Lung (tissue), 12 donors: ENCODE measurements around the gene APLP1. TPM values are rescaled to one million over a fixed set of nuclear protein-coding genes. Genes with fewer than 3 reads are reported as not detected.

Experiments
- ATAC-seq: fragments of 200-7000 bp; cut with Tn5 transposase; one replicate; pipeline ENCODE4 v1.9.1; 2020; ENCODE audit warnings: moderate number of reproducible peaks; ENCODE audit not compliant: insufficient read depth, low FRiP score
- DNase-seq, 3 donors: peaks; one replicate each; pipeline ENCODE4 v3.0.0-alpha.2; 2013 to 2017
- H3K27ac ChIP-seq, 2 donors: one replicate each; pipeline ENCODE4 v1.5.1; 2013; ENCODE audit warnings: mild to moderate bottlenecking in 2 of 2, moderate library complexity in 2 of 2, control low read depth in 1 of 2, inconsistent platforms in 1 of 2, low read depth in 1 of 2, low read length in 1 of 2
- H3K27me3 ChIP-seq, 3 donors: one replicate each; pipeline ENCODE4 v1.5.1; 2013; ENCODE audit warnings: low read length in 2 of 3; ENCODE audit not compliant: control insufficient read depth in 3 of 3, insufficient read depth in 3 of 3
- H3K36me3 ChIP-seq, 4 donors: one replicate each; pipeline ENCODE4 v1.5.1; 2013; ENCODE audit warnings: low read length in 4 of 4, mild to moderate bottlenecking in 1 of 4, moderate library complexity in 1 of 4; ENCODE audit not compliant: control insufficient read depth in 4 of 4, insufficient read depth in 4 of 4
- H3K4me1 ChIP-seq, 5 donors: one replicate each; pipeline ENCODE4 v1.5.1; 2013; ENCODE audit warnings: low read length in 5 of 5, mild to moderate bottlenecking in 2 of 5, moderate library complexity in 1 of 5; ENCODE audit not compliant: control insufficient read depth in 5 of 5, insufficient read depth in 5 of 5
- H3K4me3 ChIP-seq: one replicate; pipeline ENCODE4 v1.5.1; 2013; ENCODE audit warnings: mild to moderate bottlenecking, control low read depth, moderate library complexity
- H3K9ac ChIP-seq, 2 donors: one replicate each; pipeline ENCODE4 v1.5.1; 2013; ENCODE audit warnings: low read length in 2 of 2, control low read depth in 1 of 2; ENCODE audit not compliant: insufficient read depth in 1 of 2
- H3K9me3 ChIP-seq, 4 donors: one replicate each; pipeline ENCODE4 v1.5.1; 2013; ENCODE audit warnings: low read length in 3 of 4, mild to moderate bottlenecking in 1 of 4, moderate library complexity in 1 of 4; ENCODE audit not compliant: control insufficient read depth in 4 of 4, insufficient read depth in 3 of 4
- WGBS, 2 donors: extraction: QIAGEN DNeasy Blood & Tissue Kit; methylation state at CpG; one replicate each; pipeline ENCODE4 v1.1.7; 2013; 5-methylcytosine and 5-hydroxymethylcytosine counted together
- polyA plus RNA-seq, 2 donors: library from polyadenylated mRNA; stranded (reverse); fragments of 200-250 nt; gene quantifications; one replicate each; pipeline ENCODE4 v1.2.1, GENCODE V29; 2013
- total RNA-seq, 2 donors: library from RNA; depleted of rRNA in 1 of 2; stranded (reverse); fragments of >200 nt in 1 of 2; gene quantifications; one replicate each; pipeline ENCODE4 v1.2.1, GENCODE V29; 2014 to 2021
- TF ChIP-seq, protein P1 (sequence below): IDR thresholded peaks from 2 replicates; pipeline ENCODE4 v1.5.1; 2012; ENCODE audit warnings: mild to moderate bottlenecking; ENCODE audit errors: control extremely low read depth, extremely low read depth
- donor health status: control.
- donor health status: control.
- donor health status: Bipolar disorder and iron deficiency.
- donor health status: healthy.
- donor health status: DM: yes; HTN: yes; CAD: no.

The APLP1 gene
- total and polyA plus RNA-seq, 4 donors = 0.94 to 6.5 (median 2.0) TPM

DNA sequence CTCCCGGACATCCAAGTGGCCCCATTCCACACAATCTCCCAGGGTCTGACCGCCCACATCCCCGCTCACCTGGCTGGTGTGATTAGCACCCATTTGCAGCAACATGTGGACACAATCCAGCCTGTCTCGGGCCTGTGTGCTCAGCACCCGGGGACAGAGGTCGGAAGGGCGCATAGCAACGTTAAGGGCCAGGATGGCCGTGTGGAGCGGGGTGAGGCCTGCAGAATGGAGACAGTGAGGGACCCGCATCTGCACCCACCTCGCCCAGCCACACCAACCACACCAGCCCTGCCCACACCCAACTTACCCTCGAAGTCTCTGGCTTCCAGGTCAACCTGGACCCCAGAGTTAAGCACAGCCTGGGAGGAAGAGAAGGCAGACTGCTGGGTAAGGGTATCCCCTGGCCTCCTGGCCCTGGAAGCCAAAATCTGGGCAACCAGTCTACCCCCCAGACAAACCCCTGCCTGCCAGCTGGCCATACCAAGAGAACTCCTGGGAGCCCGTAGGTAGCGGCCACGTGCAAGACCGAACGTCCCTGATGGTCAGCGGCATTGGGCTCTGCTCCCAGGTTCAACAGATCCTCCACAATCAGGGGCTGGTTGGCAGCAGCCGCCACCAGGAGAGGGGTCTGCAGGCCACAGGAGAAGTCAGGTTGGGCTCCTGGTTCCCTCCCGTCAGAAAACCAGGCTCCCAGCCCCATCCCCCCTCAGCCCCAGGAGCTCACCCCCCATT lies 27.7 kb downstream of the APLP1 start:
- TF ChIP-seq, protein P1, sequence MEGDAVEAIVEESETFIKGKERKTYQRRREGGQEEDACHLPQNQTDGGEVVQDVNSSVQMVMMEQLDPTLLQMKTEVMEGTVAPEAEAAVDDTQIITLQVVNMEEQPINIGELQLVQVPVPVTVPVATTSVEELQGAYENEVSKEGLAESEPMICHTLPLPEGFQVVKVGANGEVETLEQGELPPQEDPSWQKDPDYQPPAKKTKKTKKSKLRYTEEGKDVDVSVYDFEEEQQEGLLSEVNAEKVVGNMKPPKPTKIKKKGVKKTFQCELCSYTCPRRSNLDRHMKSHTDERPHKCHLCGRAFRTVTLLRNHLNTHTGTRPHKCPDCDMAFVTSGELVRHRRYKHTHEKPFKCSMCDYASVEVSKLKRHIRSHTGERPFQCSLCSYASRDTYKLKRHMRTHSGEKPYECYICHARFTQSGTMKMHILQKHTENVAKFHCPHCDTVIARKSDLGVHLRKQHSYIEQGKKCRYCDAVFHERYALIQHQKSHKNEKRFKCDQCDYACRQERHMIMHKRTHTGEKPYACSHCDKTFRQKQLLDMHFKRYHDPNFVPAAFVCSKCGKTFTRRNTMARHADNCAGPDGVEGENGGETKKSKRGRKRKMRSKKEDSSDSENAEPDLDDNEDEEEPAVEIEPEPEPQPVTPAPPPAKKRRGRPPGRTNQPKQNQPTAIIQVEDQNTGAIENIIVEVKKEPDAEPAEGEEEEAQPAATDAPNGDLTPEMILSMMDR = no peak
- H3K27me3 ChIP-seq = no peaks in the 10 kb centered on the region
- peaks cover 0 to 12% (median 0%) of the 10 kb centered on the region in 5 donors for H3K4me1 ChIP-seq
- H3K36me3 ChIP-seq = peaks cover 0 to 23% (median 4%) of the 10 kb centered on the region in 4 donors
- H3K4me3 ChIP-seq = no peak overlapping the region
- DNase-seq (no peak), ATAC-seq (no peak)
- H3K9ac ChIP-seq = no peak overlapping the region
- H3K9me3 ChIP-seq = no peaks in the 10 kb centered on the region
- no peak overlapping the region for H3K27ac ChIP-seq
- 92 to 95% methylated on average over 21 of the region's 21 CpGs for WGBS, 2 donors

DNA sequence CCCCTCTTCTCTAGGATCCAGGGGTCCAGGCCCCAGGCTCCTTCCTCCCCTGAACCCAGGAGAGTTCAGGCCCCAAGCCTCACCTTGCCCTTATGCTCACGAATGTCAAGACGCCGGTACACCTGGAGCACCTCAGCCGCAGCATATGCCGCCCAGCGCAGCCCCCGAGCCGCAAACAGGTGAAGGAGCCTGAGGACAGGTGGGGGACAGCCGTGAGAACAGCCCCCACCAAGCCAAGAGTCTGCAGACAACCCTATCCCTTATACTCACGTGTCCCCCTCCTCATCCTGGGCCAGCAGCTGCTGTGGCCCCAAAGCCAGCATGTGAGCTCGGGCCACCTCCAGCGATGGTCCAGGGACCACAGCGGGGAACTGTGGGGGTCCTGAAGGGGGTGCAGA lies 28.3 kb downstream of the APLP1 start:
- Histone ChIP-seq H3K9ac (no peak overlapping the region), H3K27me3 (no peaks in the 10 kb centered on the region), H3K36me3 (peaks cover 0 to 23% (median 4%) of the 10 kb centered on the region in 4 donors), H3K4me3 (no peak overlapping the region), H3K4me1 (peaks cover 0 to 12% (median 0%) of the 10 kb centered on the region in 5 donors), H3K9me3 (no peaks in the 10 kb centered on the region), H3K27ac (no peak overlapping the region)
- no peak for ATAC-seq
- no peak for DNase-seq
- 96 to 98% methylated on average over 13 of the region's 13 CpGs for WGBS, 2 donors
- TF ChIP-seq, protein P1 = no peak

DNA sequence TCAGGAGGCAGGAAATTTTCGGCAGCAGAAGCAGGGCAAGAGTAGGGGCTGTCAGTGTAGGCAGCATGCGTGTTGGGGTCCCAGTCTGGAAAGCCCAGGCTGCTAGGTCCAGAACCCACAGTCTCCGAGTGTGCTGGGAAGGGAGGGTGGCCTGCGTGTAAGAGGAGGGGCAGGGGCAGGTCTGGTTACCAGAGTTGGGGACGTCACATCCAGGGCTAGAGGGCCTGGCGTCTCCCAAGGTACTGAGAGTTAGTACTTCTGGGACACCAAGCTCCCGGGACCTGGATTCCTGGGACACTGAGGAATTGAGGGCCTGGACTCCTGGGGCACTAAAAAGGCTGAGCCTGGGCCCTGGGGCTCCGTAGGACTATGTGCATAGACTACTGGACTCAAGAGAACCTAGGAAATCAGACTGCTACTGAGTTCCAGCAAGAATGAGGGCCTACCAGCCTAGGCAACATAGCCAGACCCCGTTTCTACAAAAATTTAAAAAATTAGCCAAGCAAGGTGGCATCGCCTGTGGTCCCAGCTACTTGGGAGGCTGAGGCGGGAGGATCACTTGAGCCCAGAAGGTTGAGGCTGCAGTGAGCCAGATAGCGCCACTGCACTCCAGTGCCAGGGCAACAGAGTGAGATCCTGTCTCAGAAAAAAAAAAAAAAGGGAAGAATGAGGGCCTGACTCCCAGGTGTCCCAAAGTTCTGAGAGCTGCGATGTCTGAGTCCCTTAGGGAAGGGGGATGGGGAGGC lies 29.5 kb downstream of the APLP1 start:
- Histone ChIP-seq H3K9ac (no peak overlapping the region), H3K36me3 (peaks cover 0 to 22% (median 4%) of the 10 kb centered on the region in 4 donors), H3K9me3 (no peaks in the 10 kb centered on the region), H3K27ac (peak overlapping the region in 1 of 2 donors; percentile 88), H3K4me3 (peak overlapping the region; percentile 85), H3K4me1 (peaks cover 0 to 12% (median 0%) of the 10 kb centered on the region in 5 donors), H3K27me3 (no peaks in the 10 kb centered on the region)
- DNase-seq (no peak), ATAC-seq (no peak)
- TF ChIP-seq, protein P1 = no peak
- 87 to 92% methylated on average over 13 of the region's 13 CpGs for WGBS, 2 donors
